NB4 (cell line): ENCODE measurements around the gene UNC5A.

Experiments used
- MAX ChIP-seq: IDR thresholded peaks from 2 replicates; pipeline ENCODE4 v1.6.1; 2011; ENCODE audit warnings: low read depth, low read length
- POLR2A ChIP-seq: IDR thresholded peaks from 2 replicates; pipeline ENCODE4 v1.6.1; 2011; ENCODE audit warnings: mild to moderate bottlenecking; ENCODE audit not compliant: insufficient read length; ENCODE audit errors: extremely low read depth
- TF ChIP-seq, protein P1 (sequence below): IDR thresholded peaks from one replicate; pipeline ENCODE4 v1.5.1; 2012; ENCODE audit warnings: low read depth, low read length

DNA sequence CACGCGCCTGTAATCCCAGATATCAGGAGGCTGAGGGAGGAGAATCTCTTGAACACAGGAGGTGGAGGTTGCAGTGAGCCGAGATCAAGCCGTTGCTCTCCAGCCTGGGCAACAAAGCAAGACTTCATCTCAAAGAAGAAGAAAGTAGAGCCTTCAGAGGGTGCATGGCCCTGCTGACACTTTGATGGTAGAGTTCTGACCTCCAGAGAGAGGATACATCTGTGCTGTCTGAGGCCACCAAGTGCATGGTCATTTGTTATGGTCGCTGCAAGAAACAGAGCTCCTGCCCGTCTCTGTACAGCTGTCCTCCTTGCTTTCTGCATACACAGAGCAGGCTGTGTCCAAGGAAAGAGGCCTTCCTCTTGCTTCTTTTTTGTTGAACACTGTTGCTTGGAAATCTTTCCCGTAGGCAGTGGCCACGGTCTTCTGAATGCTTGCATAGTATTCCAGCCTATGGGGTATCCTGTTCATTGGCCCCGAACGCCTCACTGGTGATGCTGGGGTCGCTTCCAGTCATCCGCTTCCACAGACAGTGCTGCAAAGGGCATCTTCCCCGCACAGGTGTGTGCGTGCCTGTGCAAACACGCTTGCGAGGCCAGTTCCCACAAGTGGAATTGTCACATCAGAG lies 36.8 kb upstream of the UNC5A start:
- TF ChIP-seq, protein P1, sequence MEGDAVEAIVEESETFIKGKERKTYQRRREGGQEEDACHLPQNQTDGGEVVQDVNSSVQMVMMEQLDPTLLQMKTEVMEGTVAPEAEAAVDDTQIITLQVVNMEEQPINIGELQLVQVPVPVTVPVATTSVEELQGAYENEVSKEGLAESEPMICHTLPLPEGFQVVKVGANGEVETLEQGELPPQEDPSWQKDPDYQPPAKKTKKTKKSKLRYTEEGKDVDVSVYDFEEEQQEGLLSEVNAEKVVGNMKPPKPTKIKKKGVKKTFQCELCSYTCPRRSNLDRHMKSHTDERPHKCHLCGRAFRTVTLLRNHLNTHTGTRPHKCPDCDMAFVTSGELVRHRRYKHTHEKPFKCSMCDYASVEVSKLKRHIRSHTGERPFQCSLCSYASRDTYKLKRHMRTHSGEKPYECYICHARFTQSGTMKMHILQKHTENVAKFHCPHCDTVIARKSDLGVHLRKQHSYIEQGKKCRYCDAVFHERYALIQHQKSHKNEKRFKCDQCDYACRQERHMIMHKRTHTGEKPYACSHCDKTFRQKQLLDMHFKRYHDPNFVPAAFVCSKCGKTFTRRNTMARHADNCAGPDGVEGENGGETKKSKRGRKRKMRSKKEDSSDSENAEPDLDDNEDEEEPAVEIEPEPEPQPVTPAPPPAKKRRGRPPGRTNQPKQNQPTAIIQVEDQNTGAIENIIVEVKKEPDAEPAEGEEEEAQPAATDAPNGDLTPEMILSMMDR: no peak
- TF ChIP-seq MAX (no peak), POLR2A (no peak)
